Measurements from ENCODE around the gene ANO9.

Gene ANO9, protein sequence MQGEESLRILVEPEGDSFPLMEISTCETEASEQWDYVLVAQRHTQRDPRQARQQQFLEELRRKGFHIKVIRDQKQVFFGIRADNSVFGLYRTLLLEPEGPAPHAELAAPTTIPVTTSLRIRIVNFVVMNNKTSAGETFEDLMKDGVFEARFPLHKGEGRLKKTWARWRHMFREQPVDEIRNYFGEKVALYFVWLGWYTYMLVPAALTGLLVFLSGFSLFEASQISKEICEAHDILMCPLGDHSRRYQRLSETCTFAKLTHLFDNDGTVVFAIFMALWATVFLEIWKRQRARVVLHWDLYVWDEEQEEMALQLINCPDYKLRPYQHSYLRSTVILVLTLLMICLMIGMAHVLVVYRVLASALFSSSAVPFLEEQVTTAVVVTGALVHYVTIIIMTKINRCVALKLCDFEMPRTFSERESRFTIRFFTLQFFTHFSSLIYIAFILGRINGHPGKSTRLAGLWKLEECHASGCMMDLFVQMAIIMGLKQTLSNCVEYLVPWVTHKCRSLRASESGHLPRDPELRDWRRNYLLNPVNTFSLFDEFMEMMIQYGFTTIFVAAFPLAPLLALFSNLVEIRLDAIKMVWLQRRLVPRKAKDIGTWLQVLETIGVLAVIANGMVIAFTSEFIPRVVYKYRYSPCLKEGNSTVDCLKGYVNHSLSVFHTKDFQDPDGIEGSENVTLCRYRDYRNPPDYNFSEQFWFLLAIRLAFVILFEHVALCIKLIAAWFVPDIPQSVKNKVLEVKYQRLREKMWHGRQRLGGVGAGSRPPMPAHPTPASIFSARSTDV

DNA sequence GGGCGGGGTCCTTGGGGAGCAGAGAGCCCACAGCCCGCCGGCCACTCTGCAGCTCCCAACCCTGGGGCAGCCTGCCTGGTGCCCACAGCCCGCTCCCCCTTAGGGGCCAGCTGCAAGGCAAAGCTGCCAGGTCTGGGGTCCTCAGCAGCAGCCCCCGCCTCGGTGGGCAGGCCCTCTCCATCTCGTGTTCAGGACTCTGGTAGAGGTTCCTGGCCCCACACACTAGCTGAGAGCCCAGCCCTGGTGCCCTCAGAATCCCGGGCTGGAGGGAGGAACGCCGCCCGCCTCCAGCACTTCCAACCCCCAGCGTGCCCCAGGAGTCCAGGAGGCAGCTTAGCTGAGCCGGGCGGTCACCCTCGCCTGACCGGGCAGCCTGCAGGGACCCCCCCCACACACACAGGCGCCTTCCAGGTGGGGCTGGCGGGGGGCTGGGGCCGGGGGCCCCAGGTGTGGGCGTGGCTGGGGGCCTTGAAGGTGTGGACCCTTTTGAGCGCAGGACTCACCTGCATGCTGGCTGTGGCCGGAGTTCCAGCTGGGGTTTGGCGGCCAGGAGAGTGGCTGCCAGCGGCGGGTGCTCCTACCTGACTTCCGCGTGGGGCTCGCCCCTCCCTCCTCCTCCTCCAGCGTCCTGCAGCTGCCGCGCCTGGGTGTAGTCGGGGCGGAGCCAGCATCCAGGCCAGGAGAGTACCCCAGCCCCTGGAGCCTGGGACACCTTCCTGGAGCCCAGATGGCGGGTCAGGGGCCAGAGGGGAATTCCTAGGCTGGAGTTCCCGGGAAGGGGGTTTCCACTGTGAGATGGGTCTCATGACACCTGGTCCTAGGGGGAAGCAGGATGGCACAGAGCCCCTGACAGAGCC lies at the start of gene ANO9:
Gene ANO9, minus strand, starts transcription at position 594 of the 857 bp plus-strand sequence. Its CDS starts 85 bp downstream, at position 509.
- no peak for FAIRE-seq
- no peak for DNase-seq (ENCODE audit: insufficient read length, low spot score)

DNA sequence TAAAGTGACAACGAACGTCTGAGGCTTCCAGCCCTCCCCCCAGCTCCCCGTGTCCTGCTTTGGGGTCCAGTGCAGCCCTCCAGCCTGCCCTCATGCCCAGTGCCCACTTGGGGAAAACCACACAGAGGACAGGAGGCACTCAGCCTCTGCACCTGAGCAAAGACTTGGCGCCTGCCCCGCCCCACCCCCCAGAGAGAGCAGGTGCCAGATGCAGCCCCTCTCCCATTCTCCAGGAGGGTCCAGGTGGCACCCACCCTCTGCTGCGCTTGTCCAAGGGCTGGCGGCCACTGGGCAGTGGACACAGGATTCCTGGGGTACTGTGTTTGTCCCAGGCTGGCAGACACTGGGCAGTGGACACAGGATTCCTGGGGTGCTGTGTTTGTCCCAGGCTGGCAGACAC lies 49.5 kb upstream of the ANO9 start:
- no peak for FAIRE-seq
- no peak for DNase-seq (ENCODE audit: insufficient read length, low spot score)

DNA sequence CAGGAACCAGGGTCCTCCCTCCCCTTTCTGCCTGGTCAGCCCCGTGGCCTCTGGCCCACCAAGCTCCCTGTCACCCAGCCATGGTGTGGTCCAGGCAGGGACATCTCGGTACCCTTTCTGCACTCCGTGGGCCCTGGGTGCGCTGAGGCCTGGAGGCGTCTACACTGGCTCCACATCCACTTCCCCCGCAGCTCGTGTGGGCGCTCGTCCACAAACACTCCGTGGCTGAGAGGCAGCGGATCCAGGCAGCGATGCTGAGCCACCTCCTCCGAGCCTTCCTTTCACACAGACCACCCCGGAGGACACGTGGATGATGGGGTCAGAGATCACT lies 49.1 kb upstream of the ANO9 start:
- FAIRE-seq: no peak

DNA sequence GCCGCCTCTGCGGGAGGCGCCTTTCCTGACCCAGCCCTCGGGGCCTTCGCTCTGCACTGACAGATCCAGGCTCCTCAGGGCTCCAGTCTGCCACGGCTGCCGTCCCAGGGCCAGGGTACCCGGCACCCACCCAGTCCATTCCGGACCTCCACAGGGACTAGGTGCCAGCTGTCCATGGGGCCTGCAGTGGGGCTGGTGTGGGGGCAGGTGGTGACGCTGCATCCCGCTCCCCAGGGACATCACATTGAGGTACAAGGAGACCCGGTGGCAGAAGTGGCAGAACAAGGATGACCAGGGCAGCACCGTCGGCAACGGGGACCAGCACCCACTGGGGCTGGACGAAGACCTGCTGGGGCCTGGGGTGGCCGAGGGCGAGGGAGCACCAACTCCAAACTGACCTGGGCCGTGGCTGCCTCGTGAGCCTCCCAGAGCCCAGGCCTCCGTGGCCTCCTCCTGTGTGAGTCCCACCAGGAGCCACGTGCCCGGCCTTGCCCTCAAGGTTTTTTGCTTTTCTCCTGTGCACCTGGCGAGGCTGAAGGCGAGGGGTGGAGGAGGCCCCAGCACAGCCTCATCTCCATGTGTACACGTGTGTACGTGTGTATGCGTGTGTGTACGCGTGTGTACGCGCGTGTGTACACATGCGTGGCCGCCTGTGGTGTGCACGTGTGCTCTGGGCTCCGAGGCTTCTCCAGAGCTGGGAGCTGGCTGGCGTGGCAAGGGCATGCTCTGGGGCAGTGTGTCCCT lies 48.5 kb upstream of the ANO9 start:
- no peak for FAIRE-seq

More for the DNA sequence above, 49.1 kb upstream of the ANO9 start:
- DNase-seq (ENCODE audit: insufficient read length, low spot score): no peak

DNA sequence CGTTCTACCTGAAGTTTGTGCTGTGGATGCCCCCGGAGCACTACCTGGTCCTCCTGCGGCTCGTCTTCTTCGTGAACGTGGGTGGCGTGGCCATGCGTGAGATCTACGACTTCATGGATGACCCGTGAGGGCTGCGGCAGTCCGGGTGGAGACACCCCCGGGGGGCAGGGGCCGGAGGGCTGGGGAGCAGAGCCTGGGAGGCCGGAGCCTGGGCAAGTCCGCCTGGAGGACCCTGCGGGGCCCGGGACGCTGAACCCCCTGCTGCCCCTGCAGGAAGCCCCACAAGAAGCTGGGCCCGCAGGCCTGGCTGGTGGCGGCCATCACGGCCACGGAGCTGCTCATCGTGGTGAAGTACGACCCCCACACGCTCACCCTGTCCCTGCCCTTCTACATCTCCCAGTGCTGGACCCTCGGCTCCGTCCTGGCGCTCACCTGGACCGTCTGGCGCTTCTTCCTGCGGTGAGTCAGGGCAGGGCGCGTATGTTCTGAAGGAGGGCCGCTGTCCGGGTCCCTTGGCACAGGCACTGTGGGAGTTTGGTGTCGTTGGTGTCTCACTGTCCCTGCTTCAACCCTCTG lies 47.9 kb upstream of the ANO9 start:
- FAIRE-seq: no peak

More for the DNA sequence above, 48.5 kb upstream of the ANO9 start:
- DNase-seq (ENCODE audit: insufficient read length, low spot score): no peak

DNA sequence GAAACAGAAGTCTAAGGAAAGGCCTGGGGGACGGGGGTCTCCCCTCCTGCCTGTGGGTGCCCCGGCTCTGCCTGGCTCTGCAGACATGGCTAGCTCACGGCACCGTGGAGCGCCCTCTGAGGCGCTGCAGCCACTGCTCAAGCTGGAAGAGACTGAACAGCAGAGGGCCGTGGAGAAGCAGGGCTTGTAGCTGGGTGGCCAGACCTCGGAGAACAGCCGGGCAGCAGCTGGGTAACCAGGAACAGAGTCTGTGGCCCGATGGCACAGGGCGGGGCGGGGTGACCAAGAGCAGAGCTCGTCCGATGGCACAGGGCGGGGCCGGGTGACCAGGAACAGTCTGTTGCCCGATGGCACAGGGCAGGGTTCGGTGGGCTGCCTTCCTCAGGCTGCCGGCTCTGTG lies 47.2 kb upstream of the ANO9 start:
- FAIRE-seq: no peak
- DNase-seq (ENCODE audit: insufficient read length, low spot score): no peak

More for the DNA sequence above, 47.9 kb upstream of the ANO9 start:
- DNase-seq (ENCODE audit: insufficient read length, low spot score): no peak

DNA sequence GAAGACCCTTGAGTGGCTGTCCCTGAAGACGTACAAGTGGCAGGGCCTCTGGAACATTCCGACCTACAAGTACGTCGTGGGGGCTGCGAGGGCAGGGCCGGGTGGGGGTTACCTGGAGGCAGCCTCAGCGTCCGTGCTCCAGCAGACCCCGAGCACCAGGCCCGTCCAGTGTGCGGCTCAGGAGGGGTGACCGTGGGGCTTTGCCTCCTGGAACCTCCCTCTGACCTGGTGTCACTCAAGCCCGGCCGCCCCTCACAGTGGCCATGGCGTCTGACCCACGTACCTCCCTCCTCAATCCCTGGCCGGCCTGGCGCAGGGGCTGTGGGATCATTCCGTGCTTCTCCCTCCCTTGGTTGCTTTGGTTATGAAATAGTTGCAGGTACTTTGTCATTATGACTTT lies 46.8 kb upstream of the ANO9 start:
- no peak for DNase-seq (ENCODE audit: insufficient read length, low spot score)
- no peak for FAIRE-seq

DNA sequence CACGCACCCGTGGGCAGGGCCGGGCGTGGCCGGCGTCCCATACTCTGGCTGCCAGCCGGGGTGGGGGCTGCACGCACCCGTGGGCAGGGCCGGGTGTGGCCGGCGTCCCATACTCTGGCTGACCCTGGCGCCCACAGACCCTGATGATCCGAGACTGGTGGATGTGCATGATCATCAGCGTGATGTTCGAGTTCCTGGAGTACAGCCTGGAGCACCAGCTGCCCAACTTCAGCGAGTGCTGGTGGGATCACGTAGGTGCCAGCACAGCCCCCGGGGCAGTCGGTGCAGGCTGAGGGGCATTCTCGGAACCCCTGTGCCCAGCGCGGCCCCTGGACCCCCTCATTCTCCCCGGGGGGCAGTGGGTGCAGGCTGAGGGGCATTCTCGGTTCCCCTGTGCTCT lies 46.3 kb upstream of the ANO9 start:
- FAIRE-seq (no peak), DNase-seq (ENCODE audit: insufficient read length, low spot score) (no peak)

DNA sequence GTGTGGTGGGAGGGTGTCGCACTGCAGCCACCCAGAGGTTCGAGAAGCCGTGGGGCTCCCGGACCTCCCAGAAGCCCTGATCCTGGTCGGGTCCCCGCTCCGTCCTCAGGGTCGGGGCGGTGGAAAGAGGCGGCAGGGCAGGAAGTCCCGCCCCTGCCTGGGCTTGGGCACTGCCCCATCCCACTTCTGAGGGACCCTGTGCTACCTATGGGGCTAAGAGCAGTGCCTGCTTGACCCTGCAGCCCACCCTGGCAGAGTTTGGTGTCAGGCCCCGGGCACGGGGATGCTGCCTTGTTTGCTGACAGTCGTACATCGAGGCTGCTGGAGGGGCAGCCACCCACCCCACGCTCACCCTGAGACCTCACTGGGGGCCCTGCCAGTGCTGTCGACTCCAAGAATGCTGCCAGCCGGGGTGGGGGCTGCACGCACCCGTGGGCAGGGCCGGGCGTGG lies 45.8 kb upstream of the ANO9 start:
- FAIRE-seq (no peak), DNase-seq (ENCODE audit: insufficient read length, low spot score) (no peak)

DNA sequence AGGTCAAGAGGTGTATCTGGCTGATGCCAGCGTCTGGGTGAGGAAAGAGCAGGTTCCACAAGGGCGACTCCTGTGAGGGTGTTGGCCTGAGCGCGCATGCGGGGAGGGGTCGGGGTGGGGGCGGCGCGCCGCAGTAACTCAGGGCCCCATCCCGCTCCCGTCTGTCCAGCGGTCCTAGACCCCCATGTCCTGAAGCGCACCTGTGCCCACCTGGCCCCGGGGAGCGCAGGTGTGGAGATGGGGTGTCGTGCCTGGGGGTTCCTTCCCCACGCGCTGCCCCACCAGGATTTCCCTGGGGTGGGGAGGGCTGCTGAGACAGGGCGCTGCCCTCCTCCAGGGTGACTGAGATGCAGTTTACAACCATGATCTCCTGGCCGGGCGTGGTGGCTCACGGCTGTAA lies 44.4 kb upstream of the ANO9 start:
- no peak for FAIRE-seq
- DNase-seq (ENCODE audit: insufficient read length, low spot score): no peak

DNA sequence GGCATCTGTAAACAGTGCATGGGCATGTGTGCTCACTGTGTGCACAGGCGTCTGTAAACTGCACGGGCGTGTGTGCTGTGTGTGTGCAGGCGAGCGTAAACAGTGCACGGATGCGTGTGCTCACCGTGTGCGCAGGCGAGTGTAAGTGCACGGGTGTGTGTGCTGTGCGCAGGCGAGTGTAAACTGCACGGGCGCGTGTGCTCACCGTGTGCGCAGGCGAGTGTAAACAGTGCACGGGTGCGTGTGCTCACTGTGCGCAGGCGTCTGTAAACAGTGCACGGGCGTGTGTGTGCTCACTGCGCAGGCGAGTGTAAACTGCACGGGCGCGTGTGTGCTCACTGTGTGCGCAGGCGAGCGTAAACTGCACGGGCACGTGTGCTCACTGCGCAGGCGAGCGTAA lies 42.8 kb upstream of the ANO9 start:
- FAIRE-seq (peak; percentile 94), DNase-seq (ENCODE audit: insufficient read length, low spot score) (no peak)

DNA sequence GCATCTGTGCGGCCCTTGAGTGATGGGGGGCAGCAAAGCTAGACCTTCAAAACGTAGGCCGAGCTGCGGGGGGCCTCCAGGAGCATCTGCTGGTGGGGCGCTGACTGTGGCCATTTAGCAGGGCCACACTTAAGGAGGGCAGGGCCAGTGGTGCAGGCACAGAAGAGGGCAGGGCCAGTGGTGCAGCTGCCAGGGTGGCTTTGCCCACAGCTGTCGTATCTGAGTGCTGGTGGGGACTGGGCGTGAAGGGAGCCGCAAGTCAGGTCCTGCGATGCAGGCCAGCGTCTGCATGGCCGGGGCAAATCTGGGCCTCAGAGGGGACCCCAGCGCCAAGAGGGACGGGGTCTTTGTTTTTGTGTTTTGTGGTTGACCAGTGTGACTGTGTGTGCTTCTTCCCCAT lies 37.5 kb upstream of the ANO9 start:
- no peak for DNase-seq (ENCODE audit: insufficient read length, low spot score)
- no peak for FAIRE-seq

DNA sequence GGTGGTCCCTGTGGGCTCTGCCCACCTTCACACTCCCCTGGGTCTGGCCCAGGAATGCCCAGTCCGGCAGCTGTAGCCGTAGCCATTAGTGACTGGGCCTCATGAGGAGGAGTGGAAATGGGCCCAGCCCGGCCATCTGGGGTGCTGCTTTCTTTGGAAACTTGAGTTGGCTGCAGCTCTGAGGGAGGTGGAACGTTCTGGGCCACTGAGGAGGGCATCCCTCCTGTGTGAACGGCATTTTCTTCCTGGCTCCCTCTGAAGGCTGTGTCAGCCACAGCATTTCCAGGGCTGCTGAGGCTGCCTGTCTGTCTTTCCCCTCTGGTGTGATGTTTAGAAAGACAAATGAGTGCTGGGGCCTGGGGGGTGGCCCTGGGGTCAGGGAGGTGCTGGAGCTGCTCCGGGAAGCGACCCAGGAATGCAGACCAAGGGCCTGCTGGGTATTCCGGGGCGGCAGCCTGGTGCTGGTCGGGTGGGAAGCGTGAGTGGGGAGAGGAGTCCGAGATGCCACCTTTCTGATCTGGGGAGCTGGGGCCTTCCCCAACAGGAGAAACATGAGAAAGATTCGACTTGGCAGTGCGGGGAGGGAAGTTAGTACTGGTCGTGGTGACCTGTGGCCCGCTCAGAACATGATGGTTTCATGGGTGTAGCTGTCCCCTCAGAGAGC lies 35.4 kb upstream of the ANO9 start:
- DNase-seq (ENCODE audit: insufficient read length, low spot score) (no peak), FAIRE-seq (no peak)

DNA sequence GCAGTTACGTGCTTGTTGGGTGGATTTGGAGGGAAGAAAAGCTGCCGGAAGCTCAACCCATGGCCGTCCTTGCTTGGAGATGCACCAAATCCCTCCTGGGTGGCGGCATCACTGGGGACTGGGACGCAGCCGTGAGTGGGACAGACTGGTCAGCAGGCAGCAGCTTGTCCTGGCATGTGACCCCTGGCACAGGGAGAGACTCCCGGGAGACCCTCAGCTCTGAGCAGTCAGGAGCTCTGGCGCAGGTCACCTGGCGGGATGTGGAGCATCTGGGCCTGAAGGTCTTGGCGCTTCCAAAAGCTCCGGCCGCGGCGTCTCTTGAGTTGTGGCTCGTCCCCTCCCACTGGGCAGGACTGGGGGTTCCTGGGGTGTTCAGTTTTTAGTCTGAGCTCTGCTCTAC lies 34.6 kb upstream of the ANO9 start:
- no peak for FAIRE-seq
- no peak for DNase-seq (ENCODE audit: insufficient read length, low spot score)

DNA sequence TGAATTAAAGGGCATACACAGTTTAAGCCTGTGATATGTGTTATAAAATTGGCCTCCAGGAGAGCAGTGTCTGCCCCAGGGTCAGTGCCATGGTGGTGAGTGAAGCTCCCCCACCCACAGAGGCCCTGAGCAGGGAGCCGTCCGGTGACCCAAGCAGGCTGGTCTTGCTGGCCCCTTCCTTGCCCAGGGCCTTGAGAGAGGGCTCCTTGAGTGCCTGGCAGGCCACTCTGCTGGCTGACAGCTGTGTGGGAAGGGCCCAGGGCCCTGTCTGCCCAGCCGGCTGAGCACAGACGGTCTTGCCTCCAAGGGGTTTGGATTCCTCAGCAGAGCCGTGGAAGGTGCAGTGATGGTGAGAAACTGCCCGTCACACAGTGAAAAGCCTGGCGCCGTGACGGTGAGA lies 34.1 kb upstream of the ANO9 start:
- DNase-seq (ENCODE audit: insufficient read length, low spot score) (no peak), FAIRE-seq (no peak)

DNA sequence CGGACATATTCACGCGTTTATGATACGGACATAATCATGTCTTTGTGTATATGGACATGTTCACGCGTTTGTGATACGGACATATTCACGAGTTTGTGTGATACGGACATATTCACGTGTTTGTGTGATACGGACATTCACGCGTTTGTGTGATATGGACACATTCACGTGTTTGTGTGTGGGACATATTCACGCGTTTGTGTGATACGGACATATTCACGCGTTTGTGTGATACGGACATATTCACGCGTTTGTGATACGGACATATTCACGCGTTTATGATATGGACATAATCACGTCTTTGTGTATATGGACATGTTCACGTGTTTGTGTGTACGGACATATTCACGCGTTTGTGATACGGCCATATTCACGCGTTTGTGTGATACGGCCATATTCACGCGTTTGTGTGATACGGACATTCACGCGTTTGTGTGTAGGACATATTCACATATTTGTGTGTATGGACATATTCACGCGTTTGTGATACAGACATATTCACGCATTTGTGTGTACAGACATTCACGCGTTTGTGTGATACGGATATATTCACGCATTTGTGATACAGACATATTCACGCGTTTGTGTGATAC lies 33.2 kb upstream of the ANO9 start:
- peak; percentile 98 for FAIRE-seq
- DNase-seq (ENCODE audit: insufficient read length, low spot score): no peak

DNA sequence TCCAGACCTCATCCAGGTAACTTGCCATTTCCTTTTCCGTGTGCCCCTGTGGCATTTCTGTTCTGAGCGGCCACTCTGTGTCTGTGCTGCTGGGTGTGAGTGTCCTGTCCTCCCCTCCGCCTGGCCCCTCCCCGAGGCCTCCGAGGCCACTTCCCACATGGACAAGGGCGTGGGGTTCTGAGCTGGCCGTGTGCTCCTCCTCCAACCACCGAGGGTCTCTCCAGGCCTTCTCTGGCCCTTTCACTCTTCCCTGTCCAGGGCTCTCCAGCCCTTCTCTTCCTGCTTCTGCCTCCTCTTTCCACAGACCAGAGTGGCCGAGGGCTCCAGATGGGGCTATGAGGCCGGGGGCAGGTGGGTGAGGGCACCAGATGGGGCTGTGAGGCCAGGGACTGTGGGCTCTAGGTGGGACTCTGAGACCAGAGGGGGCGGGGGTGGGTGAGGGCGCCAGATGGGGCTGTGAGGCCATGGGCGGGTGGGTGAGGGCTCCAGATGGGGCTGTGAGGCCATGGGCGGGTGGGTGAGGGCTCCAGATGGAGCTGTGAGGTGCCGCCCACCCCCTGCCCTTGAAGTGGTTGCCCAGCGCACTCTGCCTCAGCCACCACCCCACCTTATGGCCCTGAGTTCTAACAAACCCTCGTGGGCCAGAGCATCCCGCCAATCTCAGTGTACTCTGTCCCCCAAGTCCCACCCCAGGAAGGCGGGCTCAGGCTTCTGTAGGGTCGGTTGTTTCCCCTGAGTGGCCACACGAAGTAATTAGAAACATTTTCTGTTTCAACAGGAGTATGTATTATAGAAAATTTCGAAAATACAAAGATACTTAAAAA lies 32.4 kb upstream of the ANO9 start:
- no peak for DNase-seq (ENCODE audit: insufficient read length, low spot score)
- no peak for FAIRE-seq

DNA sequence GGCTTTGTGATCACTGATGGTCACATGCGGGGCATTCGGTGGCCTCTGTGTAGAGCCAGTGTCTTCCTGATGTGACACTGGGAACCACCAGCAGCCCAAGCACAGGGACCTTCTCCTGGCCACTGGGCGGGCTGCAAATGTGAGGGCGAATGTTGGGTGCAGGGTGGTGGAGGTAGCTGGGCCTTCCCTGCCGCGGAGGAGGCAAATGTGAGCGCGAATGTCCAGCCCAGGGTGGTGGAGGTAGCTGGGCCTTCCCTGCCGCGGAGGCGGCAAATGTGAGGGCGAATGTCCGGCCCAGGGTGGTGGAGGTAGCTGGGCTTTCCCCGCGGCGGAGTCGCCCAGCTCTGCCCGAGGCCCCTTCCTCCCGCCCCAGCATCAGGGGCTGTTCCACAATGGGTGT lies 31.6 kb upstream of the ANO9 start:
- DNase-seq (ENCODE audit: insufficient read length, low spot score) (no peak), FAIRE-seq (no peak)

All from HTR-8/SVneo (cell line).